HG03571 (cell line): Measurements from ENCODE around the gene PKD1L1.

Source experiments
- ATAC-seq: cut with Tn5 transposase; IDR thresholded peaks from one replicate; pipeline ENCODE4 v1.9.1; 2021; ENCODE audit not compliant: unreplicated experiment

Gene PKD1L1

DNA sequence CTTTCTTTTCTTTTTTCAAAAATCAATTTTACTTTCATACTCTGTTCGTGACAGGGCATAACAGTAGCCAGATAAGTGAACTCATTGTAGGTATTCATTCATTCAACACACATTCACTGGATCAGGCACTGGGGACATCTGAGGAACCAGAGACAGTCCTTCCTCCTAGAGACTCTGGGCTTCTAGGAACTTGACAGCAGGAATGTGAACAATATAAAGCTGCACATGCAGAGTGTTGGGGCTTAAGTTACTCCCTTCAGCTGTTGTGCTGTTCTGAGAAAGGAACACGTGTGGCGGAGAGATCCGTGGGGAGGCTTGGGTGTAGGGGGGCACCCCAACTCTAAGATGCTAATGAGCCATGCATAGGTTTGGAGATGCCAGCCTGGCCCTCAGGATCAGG lies 120.4 kb downstream of the PKD1L1 start:
- no peak for ATAC-seq

DNA sequence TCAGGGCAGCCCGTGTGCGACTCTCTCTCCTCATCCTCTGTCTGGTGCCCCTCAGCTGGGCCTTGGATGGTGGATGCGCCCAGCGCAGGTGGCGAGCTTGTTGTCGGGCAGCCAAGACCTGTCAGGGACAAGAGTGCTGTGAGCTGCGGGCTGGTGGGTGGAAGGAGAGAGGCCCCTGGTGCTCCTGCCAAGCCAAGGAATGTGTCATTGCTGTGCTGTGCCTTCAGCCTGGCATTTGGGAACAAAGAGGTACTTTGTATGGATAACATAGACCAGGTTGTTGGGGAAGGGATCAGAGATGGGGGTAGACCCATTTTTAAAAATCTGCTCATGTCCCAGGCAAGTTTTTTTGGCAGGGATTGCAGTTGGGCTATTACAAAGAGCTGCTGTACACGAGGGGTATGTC lies 120.9 kb downstream of the PKD1L1 start:
- ATAC-seq, result no peak

DNA sequence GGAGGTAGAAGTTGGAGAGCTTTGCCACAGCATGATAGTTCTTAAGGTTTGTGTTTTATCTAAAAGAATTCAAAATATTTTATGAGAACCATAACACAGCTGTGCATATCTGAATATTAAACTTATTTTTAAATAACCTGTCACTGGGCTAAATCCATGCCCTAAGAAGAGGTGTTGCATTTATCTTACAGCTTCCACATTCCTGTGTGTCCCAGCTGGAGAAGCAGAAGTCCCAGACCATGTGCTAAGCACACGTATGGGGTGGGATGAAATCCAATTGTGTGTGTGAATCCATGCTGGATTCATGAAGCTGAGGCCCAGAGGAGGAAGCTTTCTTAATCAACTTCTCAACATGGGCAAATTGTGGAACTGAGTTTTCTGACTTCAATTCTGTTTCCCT lies 121.5 kb downstream of the PKD1L1 start:
- no peak for ATAC-seq

DNA sequence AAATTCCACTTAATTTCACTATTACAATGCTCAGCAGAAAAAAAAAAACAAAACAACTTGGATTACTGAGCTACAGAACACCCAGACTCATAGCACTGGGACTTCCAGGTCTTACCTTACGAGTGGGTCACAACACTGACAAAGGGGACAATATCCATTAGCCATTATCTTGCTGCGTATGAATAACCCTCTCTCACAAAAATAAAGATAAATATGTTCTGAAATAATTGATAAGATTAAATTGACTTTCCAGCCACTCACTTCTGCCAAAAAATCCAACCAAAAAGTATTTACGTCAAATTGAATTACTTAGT lies 128.7 kb downstream of the PKD1L1 start:
- ATAC-seq, result no peak

DNA sequence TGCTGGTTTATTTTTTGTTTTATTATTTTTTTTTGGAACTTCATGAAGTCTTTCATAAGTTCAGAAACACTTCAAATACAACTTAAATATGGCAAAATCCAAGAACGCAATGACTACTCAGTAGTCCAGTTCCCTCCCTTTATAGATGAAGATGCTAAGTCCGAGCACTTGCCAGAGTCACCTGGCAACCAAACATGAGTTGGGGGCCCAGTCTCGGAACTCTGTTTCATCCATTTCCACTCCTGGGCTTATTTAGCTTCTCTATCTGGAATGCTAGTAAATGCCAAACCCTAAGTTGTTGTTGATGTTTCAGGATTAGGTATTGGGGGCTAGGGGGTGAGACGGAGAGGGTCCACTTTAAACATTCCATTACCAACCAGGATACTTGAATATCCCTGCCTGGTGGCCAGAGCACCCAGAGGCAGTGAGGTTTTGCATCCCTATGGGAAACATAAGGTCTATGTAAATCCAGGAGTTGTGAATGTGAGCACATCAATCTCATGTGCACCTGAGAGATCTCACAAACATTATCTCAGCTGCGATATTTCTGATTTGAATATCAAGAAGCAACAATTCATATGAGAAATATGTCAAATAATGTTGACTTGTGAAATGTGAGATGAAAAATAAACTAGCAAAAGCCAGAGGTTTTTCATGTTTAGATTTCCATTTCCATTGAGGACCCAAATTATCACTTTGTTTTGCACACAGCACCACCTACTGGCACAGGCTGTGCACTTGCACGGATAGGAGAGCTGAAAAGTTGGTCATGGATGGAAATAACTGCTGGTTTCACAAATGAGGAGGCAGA lies 129.3 kb downstream of the PKD1L1 start:
- ATAC-seq, result no peak

DNA sequence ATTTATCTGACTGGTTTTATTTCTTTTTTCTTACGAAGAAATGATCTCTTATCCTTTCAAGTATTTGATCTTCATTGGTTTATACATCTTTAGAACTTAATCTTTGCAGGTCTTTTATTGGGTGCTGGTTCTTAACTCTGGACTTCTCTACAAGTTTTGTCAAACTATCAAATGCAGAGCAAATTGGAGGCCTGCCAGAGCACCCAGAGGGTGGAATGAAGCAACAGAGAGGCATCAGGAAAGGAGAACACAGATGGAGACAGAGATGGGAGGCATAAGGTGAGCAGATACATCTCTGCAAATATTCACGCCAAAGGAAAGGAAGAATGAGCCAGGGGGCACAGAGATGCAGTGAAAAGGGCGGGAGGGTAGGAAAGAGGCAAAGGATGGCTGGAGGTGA lies 130.3 kb downstream of the PKD1L1 start:
- ATAC-seq, result no peak

DNA sequence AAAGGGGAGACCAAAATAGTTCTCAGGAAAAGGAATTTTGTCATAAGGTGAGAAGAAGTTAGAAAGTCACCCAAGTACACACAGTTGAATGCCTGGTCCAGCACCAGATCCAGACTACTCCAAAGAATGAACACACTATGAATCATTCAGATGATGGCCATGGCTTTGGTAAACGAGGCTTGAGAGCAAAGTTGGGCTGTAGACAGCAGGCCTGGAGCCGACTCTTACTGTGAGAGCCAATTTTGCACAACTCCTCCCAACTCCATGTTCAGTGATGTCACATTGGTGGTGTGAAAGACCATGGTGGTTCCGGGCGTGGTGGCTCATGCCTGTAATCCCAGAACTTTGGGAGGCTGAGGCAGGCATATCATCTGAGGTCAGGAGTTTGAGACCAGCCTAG lies 131.6 kb downstream of the PKD1L1 start:
- no peak for ATAC-seq

DNA sequence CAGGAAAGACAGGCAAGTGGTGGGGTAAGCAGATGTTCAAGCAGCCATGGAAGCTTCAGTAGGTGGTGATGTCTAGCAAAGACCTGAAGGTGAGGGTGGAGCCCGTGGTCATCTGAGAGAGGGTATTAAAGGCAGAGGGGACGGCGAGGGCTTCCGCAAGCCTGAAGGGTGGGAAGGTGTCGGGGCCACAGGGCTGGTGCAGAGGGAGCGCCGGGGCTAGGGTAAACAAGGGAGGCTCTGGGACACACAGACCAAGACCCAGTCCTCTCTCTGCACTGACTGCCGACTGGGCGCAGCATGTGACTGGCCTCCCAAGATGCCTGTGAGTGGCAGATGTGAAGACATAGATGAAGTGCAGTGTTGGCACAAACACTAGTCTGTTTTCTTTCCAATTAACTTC lies 132.4 kb downstream of the PKD1L1 start:
- ATAC-seq, result no peak

DNA sequence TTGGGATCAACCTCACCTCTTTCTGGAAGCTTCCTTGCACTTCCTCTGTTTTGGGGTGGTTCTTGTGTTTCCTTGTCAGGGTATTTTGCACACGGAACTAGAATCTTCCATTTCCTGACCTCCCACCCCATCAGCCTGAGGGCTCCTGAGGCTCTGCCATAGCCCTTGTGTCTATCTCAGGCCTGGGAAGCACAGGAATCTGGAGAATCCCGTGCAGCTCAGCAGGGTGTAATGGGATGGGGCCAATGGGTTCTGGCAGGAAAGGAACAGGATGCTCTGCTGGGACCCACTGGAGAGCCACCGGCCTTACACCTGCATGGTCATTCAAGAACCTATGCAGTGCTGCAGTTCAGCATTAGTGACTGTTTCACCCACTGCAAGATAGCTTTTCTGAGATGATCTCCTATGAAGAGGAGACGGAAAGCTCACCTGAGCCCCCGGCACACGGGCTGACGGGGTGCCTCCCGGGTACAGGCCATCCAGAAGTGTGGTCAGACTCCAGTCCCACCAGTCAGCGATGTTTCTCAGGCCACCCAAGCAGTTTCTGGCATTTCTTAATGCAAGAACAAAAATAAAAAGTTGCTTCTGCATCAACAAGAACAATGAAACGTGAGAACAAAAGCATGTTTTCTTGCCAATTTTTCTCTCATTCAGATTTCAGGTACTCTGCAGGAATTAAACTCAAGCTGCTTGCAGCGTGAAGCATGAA lies 133.2 kb downstream of the PKD1L1 start:
- no peak for ATAC-seq

DNA sequence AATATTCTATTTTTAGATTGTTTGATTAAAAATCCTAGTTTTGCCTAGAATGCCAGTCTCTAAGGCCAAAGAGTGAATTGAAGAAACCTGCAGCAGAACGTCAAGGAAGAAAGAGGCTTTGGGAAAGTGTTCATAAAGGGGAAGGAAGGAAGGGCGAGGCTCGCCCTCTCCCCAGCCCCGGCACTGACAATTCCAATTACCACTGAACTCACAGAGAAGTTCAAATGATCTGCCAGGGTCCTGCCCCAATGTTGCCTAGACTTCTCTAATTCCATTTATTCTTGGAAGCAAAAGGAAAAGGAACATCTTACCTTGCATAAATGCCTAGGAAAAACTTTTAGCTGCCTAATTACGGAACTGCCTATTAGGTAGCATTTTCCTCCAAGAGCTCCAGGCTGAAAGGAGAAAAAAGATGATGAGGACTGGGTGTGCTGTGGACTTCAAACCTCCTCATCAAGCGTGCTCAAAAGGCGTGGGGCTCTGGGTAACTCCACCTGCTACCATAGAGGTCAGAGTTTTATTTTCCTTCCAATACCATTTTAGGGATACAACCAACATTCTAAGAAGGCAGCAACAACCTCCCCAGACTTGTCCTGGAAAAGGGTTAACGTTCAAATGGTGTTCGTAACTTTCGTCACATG lies 134.5 kb downstream of the PKD1L1 start:
- no peak for ATAC-seq

DNA sequence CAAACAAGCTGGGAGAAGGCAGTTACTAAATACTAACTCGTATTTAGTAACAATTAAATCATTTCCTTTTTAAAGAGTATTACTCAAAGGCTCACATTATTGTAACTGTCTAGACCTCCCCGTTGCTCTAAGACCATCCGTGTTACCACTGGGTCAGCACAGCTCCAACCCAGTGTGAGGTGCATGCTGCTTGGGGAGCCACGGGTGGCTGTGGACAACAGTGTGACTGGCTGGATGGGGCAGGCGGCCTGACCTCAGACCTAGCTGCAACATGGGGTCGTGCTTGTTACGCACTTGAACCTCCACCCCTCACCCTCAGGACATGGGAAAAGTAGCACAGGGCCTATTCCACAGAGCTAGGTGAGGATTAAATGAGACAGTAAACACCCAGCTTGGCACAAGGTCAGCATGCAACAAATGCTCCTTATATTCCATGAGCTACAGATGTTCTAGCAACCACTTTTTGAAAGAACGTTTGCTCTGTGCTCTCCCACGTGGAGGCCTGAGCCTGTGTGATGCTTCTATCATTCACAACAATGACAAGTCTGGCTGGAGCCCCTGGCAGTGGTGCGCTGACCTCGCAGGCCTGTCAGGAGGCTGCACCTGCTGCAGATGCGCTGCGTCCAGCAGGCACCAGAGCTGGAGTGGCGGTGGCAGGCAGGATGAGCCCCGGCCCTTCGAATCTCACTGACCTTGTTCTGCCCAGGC lies 135.7 kb downstream of the PKD1L1 start:
- no peak for ATAC-seq

DNA sequence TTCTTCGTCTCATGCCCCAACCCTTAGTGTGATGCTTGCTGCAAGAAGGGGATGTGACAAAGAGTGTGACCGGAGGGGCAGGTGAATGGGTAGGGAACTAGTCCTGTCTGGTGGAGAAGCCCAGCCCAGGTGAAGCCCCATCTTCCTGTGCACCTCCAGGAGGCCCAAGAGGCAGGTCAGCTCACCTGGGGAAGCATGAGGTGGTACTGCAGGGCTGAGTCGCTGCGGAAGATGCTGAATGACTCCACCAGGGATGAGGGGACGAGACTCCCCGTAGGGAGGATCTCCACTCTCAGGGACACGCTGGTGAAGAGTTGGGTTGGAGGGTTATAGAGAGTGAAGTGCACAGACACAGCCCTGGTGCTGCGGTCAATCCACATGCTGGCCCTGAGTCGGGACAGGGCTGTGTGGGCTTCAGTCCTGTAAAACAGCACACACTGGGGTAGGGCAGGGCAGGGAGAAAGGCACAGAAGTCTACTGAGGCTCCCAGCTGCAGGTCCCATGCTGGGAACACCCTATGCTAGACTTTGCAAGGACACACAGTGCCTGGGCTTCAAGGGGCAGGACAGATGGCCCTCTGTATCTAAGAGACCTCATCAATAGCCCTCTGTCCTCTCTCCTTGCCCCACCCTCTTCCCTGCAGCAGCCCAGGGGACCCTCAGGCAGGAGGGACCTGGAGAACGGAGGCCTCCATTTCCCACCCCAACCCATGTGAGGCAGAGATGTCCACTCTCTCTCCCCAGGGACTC lies 136.5 kb downstream of the PKD1L1 start:
- no peak for ATAC-seq

DNA sequence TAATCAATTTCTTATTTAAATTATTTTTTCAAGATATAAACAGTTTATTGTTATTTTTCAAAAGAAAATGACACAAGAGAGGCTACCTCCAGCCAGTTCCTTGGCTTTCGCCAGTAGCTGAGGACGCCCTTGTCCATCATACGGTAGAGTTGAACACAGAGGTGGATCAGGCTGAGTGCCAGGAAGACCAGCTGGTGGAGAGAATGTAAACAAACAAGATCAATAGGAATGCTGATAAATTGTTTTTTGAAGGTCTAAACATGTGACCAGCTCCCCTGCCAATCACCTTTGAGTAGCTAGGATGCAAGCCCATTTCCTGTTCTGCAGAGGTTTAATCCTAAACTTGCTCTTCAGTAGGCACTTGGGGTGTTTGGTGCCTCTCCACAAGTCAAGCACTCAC lies 138.9 kb downstream of the PKD1L1 start:
- no peak for ATAC-seq

DNA sequence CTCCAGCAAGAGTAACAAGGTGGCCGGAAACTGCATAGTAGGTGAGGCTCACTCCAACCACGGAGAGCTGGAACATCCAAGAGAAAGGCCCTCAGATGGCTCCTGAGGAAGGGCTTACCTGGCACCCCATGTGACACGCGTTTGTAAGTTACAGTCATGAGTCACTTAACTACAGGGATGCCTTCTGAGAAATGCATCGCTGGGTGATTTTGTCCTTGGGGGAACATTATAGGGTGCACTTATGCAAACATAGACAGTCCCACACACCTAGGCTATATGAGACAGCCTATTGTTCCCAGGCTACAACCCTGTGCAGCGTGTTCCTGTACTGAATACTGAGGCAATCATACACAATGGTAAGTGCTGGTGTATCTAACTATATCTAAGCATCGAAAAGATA lies 139.9 kb downstream of the PKD1L1 start:
- no peak for ATAC-seq

DNA sequence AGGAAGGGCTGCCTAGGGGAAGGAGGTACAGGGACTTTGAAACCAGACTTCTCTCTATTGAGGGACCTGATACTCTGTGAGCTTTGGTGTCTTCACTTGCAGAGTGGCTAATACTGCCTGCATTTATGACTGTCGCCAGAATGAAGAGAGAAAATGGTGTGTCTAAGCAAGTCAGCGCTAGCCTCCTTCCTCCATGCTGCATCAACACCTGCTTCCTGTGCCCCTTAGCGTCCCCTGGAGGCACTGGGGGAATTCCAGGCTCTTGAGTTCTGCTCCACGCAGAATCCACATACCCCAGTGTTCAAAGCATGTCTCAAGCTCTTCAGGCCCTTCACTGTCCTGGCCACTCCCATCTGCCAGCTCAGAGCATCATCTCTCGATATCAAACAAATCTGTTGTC lies 140.5 kb downstream of the PKD1L1 start:
- no peak for ATAC-seq

DNA sequence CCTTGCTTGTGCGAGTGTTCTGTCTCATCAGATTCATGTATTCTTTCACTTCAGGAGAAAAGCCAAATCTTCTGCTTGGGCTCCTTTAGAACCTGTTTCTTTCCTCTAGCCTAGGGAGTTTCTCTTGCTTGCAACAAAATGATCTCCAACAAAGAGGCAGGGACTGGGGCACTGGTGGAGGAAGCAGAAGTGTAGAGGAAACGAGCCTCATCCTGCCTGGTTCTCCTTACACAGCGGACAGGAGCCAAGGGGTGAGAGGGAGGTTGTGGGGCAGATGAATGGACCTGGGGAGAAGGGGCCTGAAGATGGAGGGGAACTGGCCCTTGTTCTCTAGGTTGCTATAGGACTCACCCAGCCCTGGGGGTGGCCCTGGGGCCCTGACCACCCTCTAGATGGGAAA lies 141.1 kb downstream of the PKD1L1 start:
- no peak for ATAC-seq

DNA sequence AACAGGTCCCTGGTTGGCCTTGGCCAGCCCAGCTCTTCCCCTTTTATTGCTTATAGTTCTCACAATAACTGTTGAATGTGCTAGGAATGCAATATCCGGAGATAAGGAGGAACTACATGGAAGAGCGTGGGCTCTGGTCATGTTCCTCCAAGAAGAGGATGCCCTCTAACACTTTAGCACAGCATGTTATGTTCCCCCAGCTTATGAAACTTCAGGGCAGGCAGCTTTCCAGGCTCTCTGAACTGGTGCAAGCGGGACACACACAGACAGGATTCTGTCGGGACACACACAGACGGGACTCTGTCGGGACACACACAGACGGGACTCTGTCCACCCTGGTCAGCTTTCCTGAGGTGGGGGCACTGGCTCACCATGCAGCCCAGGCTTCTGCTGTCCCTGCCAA lies 141.6 kb downstream of the PKD1L1 start:
- no peak for ATAC-seq

DNA sequence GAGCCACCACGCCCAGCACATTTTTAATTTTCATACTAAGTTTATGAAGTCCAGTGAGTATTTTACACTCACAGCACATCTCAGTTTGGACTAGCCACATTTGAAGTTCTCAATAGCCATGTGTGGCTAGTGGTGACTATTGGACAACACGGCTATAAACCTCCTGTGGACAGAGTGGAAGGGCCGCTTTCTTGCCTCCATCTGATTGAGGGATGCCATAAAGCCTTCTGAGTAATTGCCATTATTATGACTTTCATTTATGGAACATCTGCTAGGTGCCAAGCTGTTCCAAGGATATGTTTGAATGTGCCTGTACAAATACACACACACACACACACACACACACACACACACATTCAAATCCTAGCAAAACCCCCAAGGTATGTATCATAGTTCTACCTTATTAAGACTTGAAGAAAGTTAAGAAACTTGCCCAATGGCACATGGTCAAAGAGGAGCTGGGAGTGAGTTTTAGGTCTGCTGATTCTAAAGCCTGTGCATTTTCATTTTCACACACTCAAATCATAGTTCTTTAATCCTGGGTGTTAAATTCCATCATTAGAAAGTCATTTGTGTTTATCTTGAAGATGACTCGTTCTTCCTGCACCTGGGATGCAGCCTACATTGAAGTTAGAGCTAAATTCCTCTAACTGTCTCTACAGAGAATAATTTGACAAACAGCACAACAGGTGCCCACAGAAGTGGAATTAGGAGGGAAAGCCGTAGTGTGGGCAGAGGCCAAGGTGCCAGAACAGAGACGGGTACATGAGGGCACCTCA lies 143.3 kb downstream of the PKD1L1 start:
- no peak for ATAC-seq

DNA sequence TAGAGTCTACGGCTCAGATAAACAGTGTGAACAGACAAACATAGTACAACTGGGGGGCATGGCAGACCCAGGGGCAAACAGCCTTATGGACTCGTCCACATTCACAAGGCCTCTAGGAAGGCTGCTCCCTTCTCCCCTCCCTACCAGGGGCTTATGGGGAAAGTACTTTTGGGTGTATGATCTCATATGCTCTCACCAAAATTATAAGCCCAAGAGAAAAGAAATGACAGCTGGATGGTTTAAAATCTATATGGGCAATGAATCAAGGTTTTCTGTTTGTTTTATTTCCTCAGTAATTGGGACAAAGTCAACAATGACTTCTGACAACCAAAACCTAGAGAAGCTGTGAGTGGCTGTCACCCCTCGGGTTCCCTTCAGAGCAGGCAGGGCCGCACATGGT lies 144.4 kb downstream of the PKD1L1 start:
- no peak for ATAC-seq

DNA sequence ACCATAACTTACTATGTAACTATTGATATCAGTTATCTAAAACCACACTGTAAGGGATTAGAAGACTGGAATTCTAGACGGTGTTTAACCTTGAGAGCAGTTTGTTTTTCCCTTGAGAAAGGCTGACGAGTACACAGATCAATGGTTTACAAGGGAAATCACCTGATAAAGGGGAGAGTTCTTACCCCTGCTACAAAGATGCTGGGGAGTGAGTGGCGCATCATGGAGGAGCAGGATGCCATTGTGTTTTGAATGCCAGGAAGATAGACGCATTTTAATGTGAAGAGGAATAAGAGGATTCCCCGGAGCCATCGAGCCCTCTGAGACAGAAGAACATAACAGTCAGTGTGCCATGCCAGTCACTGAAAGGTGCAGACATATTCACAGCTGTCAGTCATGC lies 145.2 kb downstream of the PKD1L1 start:
- ATAC-seq, result no peak
